ENCODE results near the gene URM1. TPM values are rescaled to one million over a fixed set of nuclear protein-coding genes. Genes with fewer than 3 reads are reported as not detected.

URM1 gene
- total and polyA plus RNA-seq, 2 donors (not counting 1 experiment from before 2014, with no cell fraction given), result 28.6 to 35.3 TPM

GRCh38 chr9:128324401-128324800, 46.8 kb upstream of the URM1 start:
- H3K4me3 ChIP-seq (replicated peaks in 1 of 4; ENCODE audit: control extremely low read depth in 1 of 4, insufficient read depth in 1 of 4, low read depth in 3 of 4, low read length in 4 of 4), result no peak overlapping the region

GRCh38 chr9:128325629-128326028, 45.5 kb upstream of the URM1 start:
- no peak overlapping the region for H3K4me2 ChIP-seq (ENCODE audit: extremely low read depth, insufficient read depth, low read length)

More at GRCh38 chr9:128324401-128324800, 46.8 kb upstream of the URM1 start:
- Histone ChIP-seq H3K4me1 (ENCODE audit: control insufficient read depth, extremely low read depth, insufficient read depth, low read length) (peaks cover 11% of the 10 kb centered on the region), H3K27ac (ENCODE audit: insufficient read depth, low read length) (no peak overlapping the region), H3K9ac (ENCODE audit: insufficient read depth, low read length) (no peak overlapping the region), H3K79me2 (ENCODE audit: control insufficient read depth, insufficient read depth, low read length) (peaks cover 29% of the 10 kb centered on the region), H3K27me3 (ENCODE audit: control insufficient read depth, insufficient read depth, low read length) (no peaks in the 10 kb centered on the region), H2AFZ (ENCODE audit: low read length) (no peak overlapping the region), H3K9me3 (ENCODE audit: control insufficient read depth, insufficient read depth, low read depth, low read length) (no peaks in the 10 kb centered on the region), H3K36me3 (ENCODE audit: control insufficient read depth, insufficient read depth, low read length) (peaks cover 11% of the 10 kb centered on the region), H3K4me2 (ENCODE audit: extremely low read depth, insufficient read depth, low read length) (no peak overlapping the region), H4K20me1 (ENCODE audit: control insufficient read depth, extremely low read depth, insufficient read depth, low read length) (no peaks in the 10 kb centered on the region)
- TF ChIP-seq CTCF (conservative IDR thresholded peaks at IDR 0.05 in 1 of 2, IDR thresholded peaks at IDR 0.05 in 1 of 2; ENCODE audit: low read depth in 1 of 2, low read length in 2 of 2) (no peak), EZH2 (IDR thresholded peaks at IDR 0.05; ENCODE audit: low read length, missing control alignments) (no peak)
- DNase-seq (ENCODE audit: low read depth in 2 of 2), result no peak

GRCh38 chr9:128333451-128333869, 37.7 kb upstream of the URM1 start:
- TF ChIP-seq EZH2 (IDR thresholded peaks at IDR 0.05; ENCODE audit: low read length, missing control alignments), result no peak
- no peak for TF ChIP-seq CTCF (conservative IDR thresholded peaks at IDR 0.05 in 1 of 2, IDR thresholded peaks at IDR 0.05 in 1 of 2; ENCODE audit: low read depth in 1 of 2, low read length in 2 of 2)

More at GRCh38 chr9:128325629-128326028, 45.5 kb upstream of the URM1 start:
- no peak for DNase-seq (ENCODE audit: low read depth in 2 of 2)
- Histone ChIP-seq H3K9me3 (ENCODE audit: control insufficient read depth, insufficient read depth, low read depth, low read length) (no peaks in the 10 kb centered on the region), H2AFZ (ENCODE audit: low read length) (no peak overlapping the region), H3K36me3 (ENCODE audit: control insufficient read depth, insufficient read depth, low read length) (peaks cover 11% of the 10 kb centered on the region), H4K20me1 (ENCODE audit: control insufficient read depth, extremely low read depth, insufficient read depth, low read length) (no peaks in the 10 kb centered on the region), H3K79me2 (ENCODE audit: control insufficient read depth, insufficient read depth, low read length) (peaks cover 29% of the 10 kb centered on the region), H3K4me3 (replicated peaks in 1 of 4; ENCODE audit: control extremely low read depth in 1 of 4, insufficient read depth in 1 of 4, low read depth in 3 of 4, low read length in 4 of 4) (no peak overlapping the region), H3K27ac (ENCODE audit: insufficient read depth, low read length) (no peak overlapping the region), H3K4me1 (ENCODE audit: control insufficient read depth, extremely low read depth, insufficient read depth, low read length) (peaks cover 11% of the 10 kb centered on the region), H3K9ac (ENCODE audit: insufficient read depth, low read length) (no peak overlapping the region), H3K27me3 (ENCODE audit: control insufficient read depth, insufficient read depth, low read length) (no peaks in the 10 kb centered on the region)
- TF ChIP-seq EZH2 (IDR thresholded peaks at IDR 0.05; ENCODE audit: low read length, missing control alignments) (no peak), CTCF (conservative IDR thresholded peaks at IDR 0.05 in 1 of 2, IDR thresholded peaks at IDR 0.05 in 1 of 2; ENCODE audit: low read depth in 1 of 2, low read length in 2 of 2) (no peak)

More at GRCh38 chr9:128333451-128333869, 37.7 kb upstream of the URM1 start:
- Histone ChIP-seq H3K9ac (ENCODE audit: insufficient read depth, low read length) (no peak overlapping the region), H3K4me1 (ENCODE audit: control insufficient read depth, extremely low read depth, insufficient read depth, low read length) (peaks cover 2% of the 10 kb centered on the region), H3K27me3 (ENCODE audit: control insufficient read depth, insufficient read depth, low read length) (no peaks in the 10 kb centered on the region), H3K79me2 (ENCODE audit: control insufficient read depth, insufficient read depth, low read length) (no peaks in the 10 kb centered on the region), H3K4me3 (replicated peaks in 1 of 4; ENCODE audit: control extremely low read depth in 1 of 4, insufficient read depth in 1 of 4, low read depth in 3 of 4, low read length in 4 of 4) (no peak overlapping the region), H3K9me3 (ENCODE audit: control insufficient read depth, insufficient read depth, low read depth, low read length) (no peaks in the 10 kb centered on the region), H3K4me2 (ENCODE audit: extremely low read depth, insufficient read depth, low read length) (no peak overlapping the region), H3K36me3 (ENCODE audit: control insufficient read depth, insufficient read depth, low read length) (peaks cover 1% of the 10 kb centered on the region), H2AFZ (ENCODE audit: low read length) (no peak overlapping the region), H4K20me1 (ENCODE audit: control insufficient read depth, extremely low read depth, insufficient read depth, low read length) (no peaks in the 10 kb centered on the region), H3K27ac (ENCODE audit: insufficient read depth, low read length) (no peak overlapping the region)
- DNase-seq (ENCODE audit: low read depth in 2 of 2), result no peak

All from fibroblast of lung (primary cell).